ENCODE measurements around the gene LRP1. TPM values are rescaled to one million over a fixed set of nuclear protein-coding genes. Genes with fewer than 3 reads are reported as not detected.

The LRP1 gene
- total and polyA plus RNA-seq, 2 of the 13 experiments (the other 11 are each of a cell fraction or from before 2014, with no cell fraction given): 14.7 to 30.8 TPM

- TF ChIP-seq ATF3 (CRISPR knock-in tag; IDR thresholded peaks at IDR 0.05) (no peak), KLF6 (CRISPR knock-in tag; IDR thresholded peaks at IDR 0.05) (0 out of 2 replicates have a peak, but pooled peaks have one; percentile 53), CEBPB (IDR thresholded peaks at IDR 0.05; ENCODE audit: borderline replicate concordance, low read depth, low read length) (0 out of 2 replicates have a peak, but pooled peaks have one; percentile 9), DBP (CRISPR knock-in tag; IDR thresholded peaks at IDR 0.05; ENCODE audit: not compliant biosample characterization) (no peak), ZNF547 (CRISPR knock-in tag; IDR thresholded peaks at IDR 0.05) (0 out of 2 replicates have a peak, but pooled peaks have one; percentile 46), KIAA2018 (CRISPR knock-in tag; IDR thresholded peaks at IDR 0.05; ENCODE audit: borderline replicate concordance) (no peak), KDM2A (CRISPR knock-in tag; IDR thresholded peaks at IDR 0.05; ENCODE audit: borderline replicate concordance, low read depth) (peak; percentile 63; the same call in 1 of the 2 replicates), DPF2 (CRISPR knock-in tag; IDR thresholded peaks at IDR 0.05; ENCODE audit: borderline replicate concordance, low read depth) (no peak), TBX2 (CRISPR knock-in tag; IDR thresholded peaks at IDR 0.05; ENCODE audit: borderline replicate concordance) (peak; percentile 82), SRY (CRISPR knock-in tag; IDR thresholded peaks at IDR 0.05) (no peak), ASH2L (IDR thresholded peaks at IDR 0.05; ENCODE audit: insufficient read length, low read depth, low read length) (peak; percentile 65), BCL3 (CRISPR knock-in tag; IDR thresholded peaks at IDR 0.05) (peak; percentile 40), ZNF709 (CRISPR knock-in tag; IDR thresholded peaks at IDR 0.05) (no peak), ZBTB43 (CRISPR knock-in tag; conservative IDR thresholded peaks at IDR 0.05) (no peak), ZNF564 (CRISPR knock-in tag; IDR thresholded peaks at IDR 0.05) (no peak), CEBPG (CRISPR knock-in tag; IDR thresholded peaks at IDR 0.05) (no peak)
These were observed 49.5 kb upstream of the LRP1 start, which contains the start of gene NEMP1 (continued) for GRCh38 chr12:57078519-57079404.

Data from HepG2 (cell line).